Measurements from ENCODE around the gene MYH13. TPM values are rescaled to one million over a fixed set of nuclear protein-coding genes. Genes with fewer than 3 reads are reported as not detected.
A peak's percentile ranks its signal among the peaks of the same experiment; 100 is the strongest.

The MYH13 gene
- total RNA-seq, 1 donor = not detected

- no peak overlapping the region for H3K4me3 ChIP-seq (ENCODE audit: low read depth, low read length)
- TF ChIP-seq CTCF (IDR thresholded peaks at IDR 0.05; ENCODE audit: insufficient read depth, low read depth, low read length) = no peak
- DNase-seq (ENCODE audit: low read depth) = no peak
These were observed 92.7 kb downstream of the MYH13 start for GRCh38 chr17:10280068-10280467.

- no peak for TF ChIP-seq CTCF (IDR thresholded peaks at IDR 0.05; ENCODE audit: insufficient read depth, low read depth, low read length)
- H3K4me3 ChIP-seq (ENCODE audit: low read depth, low read length) = no peak overlapping the region
- no peak for DNase-seq (ENCODE audit: low read depth)
These were observed 94.6 kb downstream of the MYH13 start for GRCh38 chr17:10278218-10278617.

GRCh38 chr17:10276436-10276835 is 96.4 kb downstream of the MYH13 start:
- TF ChIP-seq CTCF (IDR thresholded peaks at IDR 0.05; ENCODE audit: insufficient read depth, low read depth, low read length) = no peak
- DNase-seq (ENCODE audit: low read depth) = no peak
- no peak overlapping the region for H3K4me3 ChIP-seq (ENCODE audit: low read depth, low read length)

GRCh38 chr17:10275418-10275817 is 97.4 kb downstream of the MYH13 start:
- H3K4me3 ChIP-seq (ENCODE audit: low read depth, low read length) = no peak overlapping the region
- TF ChIP-seq CTCF (IDR thresholded peaks at IDR 0.05; ENCODE audit: insufficient read depth, low read depth, low read length) = no peak
- no peak for DNase-seq (ENCODE audit: low read depth)

- TF ChIP-seq CTCF (IDR thresholded peaks at IDR 0.05; ENCODE audit: insufficient read depth, low read depth, low read length) = no peak
- H3K4me3 ChIP-seq (ENCODE audit: low read depth, low read length) = no peak overlapping the region
- peak; percentile 54 for DNase-seq (ENCODE audit: low read depth)
These were observed 101.7 kb downstream of the MYH13 start for GRCh38 chr17:10271106-10271562.

GRCh38 chr17:10270258-10270657 is 102.5 kb downstream of the MYH13 start:
- DNase-seq (ENCODE audit: low read depth) = peak; percentile 68
- TF ChIP-seq CTCF (IDR thresholded peaks at IDR 0.05; ENCODE audit: insufficient read depth, low read depth, low read length) = no peak

GRCh38 chr17:10268005-10268404 is 104.8 kb downstream of the MYH13 start:
- no peak for TF ChIP-seq CTCF (IDR thresholded peaks at IDR 0.05; ENCODE audit: insufficient read depth, low read depth, low read length)
- DNase-seq (ENCODE audit: low read depth) = no peak

More at GRCh38 chr17:10270258-10270657, 102.5 kb downstream of the MYH13 start:
- no peak overlapping the region for H3K4me3 ChIP-seq (ENCODE audit: low read depth, low read length)

More at GRCh38 chr17:10268005-10268404, 104.8 kb downstream of the MYH13 start:
- no peak overlapping the region for H3K4me3 ChIP-seq (ENCODE audit: low read depth, low read length)

Data from fibroblast of villous mesenchyme (primary cell).